ENCODE results near the gene KLK2.

KLK2 gene

GRCh38 chr19:50873056-50873455 lies at the start of gene KLK2:
Gene KLK2 (plus strand): TSS chr19:50873439. CDS start chr19:50873474, 35 bp downstream.
- Histone ChIP-seq H3K36me3 (no peaks in the 10 kb centered on the region), H3K4me3 (no peak within 1 kb of the TSS), H4K20me1 (no peaks in the 10 kb centered on the region), H3K27ac (no peak within 1 kb of the TSS), H3K9me3 (no peaks in the 10 kb centered on the region), H3K4me1 (peaks cover 38% of the 10 kb centered on the region), H3K27me3 (no peaks in the 10 kb centered on the region), H3K4me2 (peak within 1 kb of the TSS; percentile 70), H3K9ac (no peak within 1 kb of the TSS)
- TF ChIP-seq Cebpa-rat (IDR thresholded peaks at IDR 0.05): no peak

DNA sequence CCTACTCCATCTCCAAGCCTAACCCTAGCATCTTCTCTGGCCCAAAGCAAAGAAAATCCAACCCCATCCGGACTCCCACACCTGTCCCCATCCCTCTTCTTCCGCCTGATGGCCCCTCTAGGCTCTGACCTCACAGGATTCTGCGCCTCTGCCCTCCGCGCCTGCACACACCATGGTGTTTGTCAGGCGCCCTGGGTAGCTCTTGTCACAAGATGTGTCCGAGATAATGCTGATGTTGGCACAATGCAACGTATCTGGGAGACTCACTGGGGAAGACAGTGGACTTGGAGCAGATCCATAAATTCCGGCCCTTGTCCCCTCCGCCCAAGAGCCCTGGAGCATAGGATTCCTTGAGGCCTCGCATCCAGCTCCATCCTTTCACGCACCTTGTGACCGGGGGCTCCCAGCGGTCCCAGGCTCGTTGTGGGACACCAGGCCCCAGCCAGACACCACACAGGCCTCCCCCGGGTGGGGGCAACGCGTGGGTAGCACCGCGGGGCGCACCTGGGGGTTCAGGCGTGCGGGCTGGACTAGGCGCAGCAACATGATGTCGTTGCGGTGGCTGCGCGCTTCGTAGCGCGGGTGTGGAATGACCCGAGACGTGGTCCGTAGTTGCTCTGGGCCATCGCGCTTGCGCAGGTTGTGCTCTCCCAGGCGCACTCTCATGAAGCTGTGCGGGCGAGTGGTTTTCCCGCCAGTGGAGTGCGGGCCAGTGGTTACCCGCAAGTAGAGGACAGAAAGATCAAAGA lies 46.6 kb upstream of the KLK2 start:
- Histone ChIP-seq H3K9ac (no peak overlapping the region), H3K4me1 (peaks cover 41% of the 10 kb centered on the region), H3K27ac (no peak overlapping the region), H3K36me3 (no peaks in the 10 kb centered on the region), H3K9me3 (peaks cover 12% of the 10 kb centered on the region; the same call in 1 of the 2 replicates), H4K20me1 (no peaks in the 10 kb centered on the region), H3K27me3 (no peaks in the 10 kb centered on the region), H3K4me2 (no peak overlapping the region), H3K4me3 (no peak overlapping the region)
- no peak for TF ChIP-seq Cebpa-rat (IDR thresholded peaks at IDR 0.05)

GRCh38 chr19:50827476-50827875 lies 45.8 kb upstream of the KLK2 start:
- H3K9ac ChIP-seq: no peak overlapping the region
- no peaks in the 10 kb centered on the region for H4K20me1 ChIP-seq
- no peak overlapping the region for H3K4me2 ChIP-seq
- H3K27me3 ChIP-seq: no peaks in the 10 kb centered on the region
- TF ChIP-seq Cebpa-rat (IDR thresholded peaks at IDR 0.05): no peak
- H3K4me1 ChIP-seq: peaks cover 33% of the 10 kb centered on the region
- H3K9me3 ChIP-seq: peaks cover 12% of the 10 kb centered on the region; the same call in 1 of the 2 replicates
- no peak overlapping the region for H3K27ac ChIP-seq
- no peak overlapping the region for H3K4me3 ChIP-seq
- H3K36me3 ChIP-seq: no peaks in the 10 kb centered on the region

DNA sequence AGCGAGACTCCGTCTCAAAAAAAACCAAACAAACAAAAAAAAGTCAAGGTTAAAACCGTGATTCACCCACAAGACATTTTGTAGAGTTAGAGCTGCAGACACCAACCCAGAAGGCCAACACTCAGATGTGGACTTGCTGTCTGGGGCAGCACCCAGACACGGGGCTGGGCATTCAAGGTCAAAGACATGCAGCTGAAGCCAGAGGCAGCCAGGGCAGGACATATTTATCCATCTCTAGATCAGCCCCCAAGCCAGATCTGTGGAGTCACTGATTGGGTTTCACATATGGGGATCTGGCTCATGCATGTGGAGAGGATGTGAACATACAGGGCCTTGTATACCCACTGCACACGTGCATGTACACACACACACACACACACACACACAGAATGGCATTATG lies 43.4 kb upstream of the KLK2 start:
- Histone ChIP-seq H3K27me3 (no peaks in the 10 kb centered on the region), H3K4me3 (no peak overlapping the region), H3K9ac (no peak overlapping the region; the same call in 1 of the 2 replicates), H4K20me1 (no peaks in the 10 kb centered on the region), H3K27ac (no peak overlapping the region), H3K36me3 (no peaks in the 10 kb centered on the region), H3K4me2 (no peak overlapping the region), H3K9me3 (peaks cover 12% of the 10 kb centered on the region; the same call in 1 of the 2 replicates), H3K4me1 (peaks cover 14% of the 10 kb centered on the region)
- TF ChIP-seq Cebpa-rat (IDR thresholded peaks at IDR 0.05): no peak

GRCh38 chr19:50830266-50831025 lies 42.8 kb upstream of the KLK2 start:
- no peaks in the 10 kb centered on the region for H3K27me3 ChIP-seq
- H3K9ac ChIP-seq: no peak overlapping the region; the same call in 1 of the 2 replicates
- peaks cover 21% of the 10 kb centered on the region for H3K4me1 ChIP-seq
- no peaks in the 10 kb centered on the region for H4K20me1 ChIP-seq
- no peak for TF ChIP-seq Cebpa-rat (IDR thresholded peaks at IDR 0.05)
- H3K4me2 ChIP-seq: no peak overlapping the region
- H3K27ac ChIP-seq: no peak overlapping the region
- H3K9me3 ChIP-seq: peaks cover 12% of the 10 kb centered on the region; the same call in 1 of the 2 replicates
- no peak overlapping the region for H3K4me3 ChIP-seq
- no peaks in the 10 kb centered on the region for H3K36me3 ChIP-seq

GRCh38 chr19:50831026-50831396 lies 42.2 kb upstream of the KLK2 start:
- Histone ChIP-seq H3K27me3 (no peaks in the 10 kb centered on the region), H3K9ac (no peak overlapping the region), H3K27ac (no peak overlapping the region), H3K4me2 (no peak overlapping the region), H3K36me3 (no peaks in the 10 kb centered on the region), H3K4me1 (peaks cover 23% of the 10 kb centered on the region), H3K9me3 (peaks cover 12% of the 10 kb centered on the region; the same call in 1 of the 2 replicates), H3K4me3 (no peak overlapping the region), H4K20me1 (no peaks in the 10 kb centered on the region)
- TF ChIP-seq Cebpa-rat (IDR thresholded peaks at IDR 0.05): no peak

- Histone ChIP-seq H3K27ac (no peak overlapping the region), H4K20me1 (no peaks in the 10 kb centered on the region), H3K27me3 (no peaks in the 10 kb centered on the region), H3K4me1 (peaks cover 39% of the 10 kb centered on the region), H3K9ac (no peak overlapping the region), H3K4me2 (no peak overlapping the region), H3K9me3 (no peaks in the 10 kb centered on the region), H3K4me3 (no peak overlapping the region), H3K36me3 (no peaks in the 10 kb centered on the region)
- no peak for TF ChIP-seq Cebpa-rat (IDR thresholded peaks at IDR 0.05)
These were observed 40.6 kb upstream of the KLK2 start for GRCh38 chr19:50832666-50833065.

DNA sequence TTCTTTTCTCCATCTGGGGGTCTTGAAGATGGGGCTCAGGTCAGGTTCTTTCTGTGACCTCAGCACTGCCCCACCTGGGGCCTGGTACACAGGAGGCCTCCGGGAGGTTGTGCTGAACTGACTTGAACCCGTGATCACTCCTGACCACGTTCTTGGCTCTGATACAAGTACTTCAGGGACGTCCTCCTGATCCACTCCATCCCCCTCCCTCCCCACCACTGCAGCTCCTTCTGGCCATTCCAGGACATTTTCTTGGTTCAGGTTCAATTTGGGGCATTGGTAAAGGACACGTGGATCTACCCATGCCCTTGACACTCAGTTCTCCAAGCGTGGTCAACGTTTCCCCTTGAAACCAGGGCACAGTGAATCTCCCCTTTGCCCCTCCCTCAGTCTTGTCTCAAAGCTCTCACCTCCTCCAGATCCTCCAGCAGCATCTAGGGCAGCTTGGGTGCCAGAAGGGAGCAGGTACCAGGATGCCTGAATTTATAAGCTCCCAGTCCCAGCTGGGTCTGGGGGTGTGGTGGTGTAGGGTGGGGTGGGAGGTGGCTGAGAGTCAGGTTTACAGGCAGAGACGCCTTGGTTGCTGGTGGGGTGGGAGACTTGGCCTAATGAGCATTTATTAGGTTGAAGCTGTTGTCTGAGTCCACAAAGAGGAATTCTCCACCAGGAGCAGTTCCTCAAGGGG lies 40.0 kb upstream of the KLK2 start, which contains the start of gene KLK15:
KLK15 (minus strand) TSS at position 458 of the 685 bp plus-strand sequence. CDS start 2,082 bp downstream, outside the sequence.
- TF ChIP-seq Cebpa-rat (IDR thresholded peaks at IDR 0.05): no peak
- Histone ChIP-seq H3K4me1 (peaks cover 45% of the 10 kb centered on the region), H3K36me3 (no peaks in the 10 kb centered on the region), H3K9ac (no peak within 1 kb of the TSS), H3K4me3 (no peak within 1 kb of the TSS), H3K4me2 (no peak within 1 kb of the TSS), H4K20me1 (no peaks in the 10 kb centered on the region), H3K27me3 (no peaks in the 10 kb centered on the region), H3K27ac (no peak within 1 kb of the TSS), H3K9me3 (no peaks in the 10 kb centered on the region)

DNA sequence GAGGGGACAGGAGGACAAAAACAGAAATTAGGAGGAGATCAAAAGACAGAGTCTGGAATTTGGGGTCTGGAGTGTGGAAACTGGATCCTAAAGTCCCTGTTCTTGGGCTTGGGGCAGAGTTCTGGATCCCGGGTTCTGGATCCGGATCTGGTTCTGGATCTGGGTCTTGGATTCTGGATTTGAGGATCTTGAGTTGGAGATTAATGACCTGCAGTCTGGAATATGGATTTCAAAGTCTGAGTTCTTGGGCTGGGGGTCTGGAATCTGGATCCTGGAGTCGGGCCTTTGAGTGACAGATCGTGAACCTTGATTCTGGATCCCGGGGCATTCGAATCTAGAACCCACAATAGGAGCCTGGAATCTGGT lies 39.5 kb upstream of the KLK2 start:
- Histone ChIP-seq H3K9ac (no peak overlapping the region), H3K4me1 (peaks cover 50% of the 10 kb centered on the region), H3K9me3 (no peaks in the 10 kb centered on the region), H3K36me3 (no peaks in the 10 kb centered on the region), H3K27ac (no peak overlapping the region), H3K27me3 (no peaks in the 10 kb centered on the region), H3K4me2 (no peak overlapping the region), H4K20me1 (no peaks in the 10 kb centered on the region), H3K4me3 (no peak overlapping the region)
- TF ChIP-seq Cebpa-rat (IDR thresholded peaks at IDR 0.05): no peak

Data from BLaER1 (cell line).